PC-3 (cell line): ENCODE results near the gene EPB41L1. TPM values are rescaled to one million over a fixed set of nuclear protein-coding genes. Genes with fewer than 3 reads are reported as not detected.

Source experiments
- ATAC-seq: fragments of 200-7000 bp; cut with Tn5 transposase; 2 replicates; pipeline ENCODE4 v1.9.1; 2020; ENCODE audit warnings: mild to moderate bottlenecking, moderate library complexity
- BruUV-seq: library from RNA; stranded (reverse); fragments of 400-500 nt; replicated peaks from 2 replicates; lab custom pipeline; 2021; lab: Mats Ljungman, UMichigan
- CTCF ChIA-PET: fragments of 300-600 bp; sonication (Branson Sonifier 250); formaldehyde crosslinking; loops from one replicate; lab custom pipeline; 2022; ENCODE audit warnings: antibody characterized with exemption; lab: Charles Lee
- POLR2A ChIA-PET: fragments of 300-600 bp; sonication (Branson Sonifier 250); formaldehyde crosslinking; loops from one replicate; lab custom pipeline; 2022; ENCODE audit warnings: antibody characterized with exemption; ENCODE audit not compliant: unreplicated experiment; lab: Charles Lee
- DNase-seq: peaks from one replicate; pipeline ENCODE4 v3.0.0-alpha.2; 2015
- H2AFZ ChIP-seq: fragments of 300-600 bp; sonication (generic); 2 replicates; pipeline ENCODE4 v1.6.0; 2016; ENCODE audit warnings: antibody characterized with exemption, low read length
- H3F3A ChIP-seq: fragments of 300-600 bp; sonication (generic); one replicate; pipeline ENCODE4 v1.6.0; 2017; ENCODE audit warnings: antibody characterized with exemption, low read length, control low read depth, mild to moderate bottlenecking; ENCODE audit not compliant: unreplicated experiment
- H3K27ac ChIP-seq: fragments of 300-600 bp; sonication (generic); 2 replicates; pipeline ENCODE4 v1.5.1; 2016; ENCODE audit warnings: mild to moderate bottlenecking, low read length
- H3K27me3 ChIP-seq: fragments of 300-600 bp; sonication (generic); 2 replicates; pipeline ENCODE4 v1.6.1; 2016; ENCODE audit warnings: low read length, mixed read lengths
- H3K36me3 ChIP-seq: fragments of 300-600 bp; sonication (generic); 2 replicates; pipeline ENCODE4 v1.6.1; 2016; ENCODE audit warnings: low read depth, mixed run types, low read length, mixed read lengths
- H3K4me1 ChIP-seq: fragments of 300-600 bp; sonication (generic); 2 replicates; pipeline ENCODE4 v1.5.1; 2016; ENCODE audit warnings: low read length; ENCODE audit not compliant: insufficient read depth
- H3K4me2 ChIP-seq: fragments of 300-600 bp; sonication (generic); 2 replicates; pipeline ENCODE4 v1.6.0; 2016; ENCODE audit warnings: low read length
- H3K4me3 ChIP-seq: fragments of 300-600 bp; sonication (generic); 2 replicates; pipeline ENCODE4 v1.5.1; 2016; ENCODE audit warnings: mild to moderate bottlenecking, low read length, mixed read lengths
- H3K79me2 ChIP-seq: fragments of 300-600 bp; sonication (generic); 2 replicates; pipeline ENCODE4 v1.6.1; 2017; ENCODE audit warnings: low read length, mixed read lengths
- H3K9ac ChIP-seq: fragments of 300-600 bp; sonication (generic); 2 replicates; pipeline ENCODE4 v1.6.0; 2016; ENCODE audit warnings: mild to moderate bottlenecking, low read length
- H3K9me2 ChIP-seq: fragments of 300-600 bp; sonication (generic); replicated peaks from 2 replicates; pipeline ENCODE4 v1.6.1; 2016; ENCODE audit warnings: mixed run types, low read length, mixed read lengths
- H3K9me3 ChIP-seq: fragments of 300-600 bp; sonication (generic); 2 replicates; pipeline ENCODE4 v1.6.1; 2016; ENCODE audit warnings: low read length, mixed read lengths
- H4K20me1 ChIP-seq: fragments of 300-600 bp; sonication (generic); 2 replicates; pipeline ENCODE4 v1.6.1; 2016; ENCODE audit warnings: low read length, mixed read lengths
- CTCF ChIP-seq: fragments of 300-600 bp; sonication (generic); conservative IDR thresholded peaks from 2 replicates; pipeline ENCODE4 v1.5.1; 2017; ENCODE audit warnings: antibody characterized with exemption, low read depth, mild to moderate bottlenecking, low read length
- EZH2 ChIP-seq: fragments of 300-600 bp; sonication (generic); IDR thresholded peaks from one replicate; pipeline ENCODE4 v1.6.1; 2017; ENCODE audit warnings: antibody characterized with exemption, mild to moderate bottlenecking, low read length; ENCODE audit not compliant: unreplicated experiment
- EZH2phosphoT487 ChIP-seq: fragments of 300-600 bp; sonication (generic); IDR thresholded peaks from 2 replicates; pipeline ENCODE4 v1.6.1; 2018; ENCODE audit warnings: mild to moderate bottlenecking, antibody characterized with exemption, low read length, borderline replicate concordance
- intact Hi-C: fragments of 100-400 bp; cut with micrococcal nuclease; formaldehyde crosslinking; loops from 2 replicates; pipeline ENCODE4 v1.9.0; 2023
- total RNA-seq: library from RNA; depleted of rRNA; stranded (reverse); fragments of >200 nt; gene quantifications from 2 replicates; pipeline ENCODE4 v1.2.3, GENCODE V29; 2014

Gene EPB41L1
- total RNA-seq, 1 experiment from 2014 or later, result 48.2 TPM

GRCh38 chr20:36157610-36158009, 3.1 kb downstream of the EPB41L1 start:
- Histone ChIP-seq H3K4me1 (peaks cover 17% of the 10 kb centered on the region), H3K4me2 (no peak overlapping the region), H3K9ac (no peak overlapping the region), H2AFZ (no peak overlapping the region), H3K27me3 (no peaks in the 10 kb centered on the region), H3K79me2 (peaks cover 13% of the 10 kb centered on the region; the same call in 1 of the 2 replicates), H3K36me3 (no peaks in the 10 kb centered on the region), H3K27ac (no peak overlapping the region), H3K4me3 (no peak overlapping the region), H3F3A (no peaks in the 10 kb centered on the region), H3K9me3 (no peaks in the 10 kb centered on the region), H4K20me1 (no peaks in the 10 kb centered on the region), H3K9me2 (no peaks in the 10 kb centered on the region)
- ChIA-PET POLR2A (no interaction called here), CTCF (no interaction called here)
- BruUV-seq, result no TSS peak
- intact Hi-C loops, result loop anchor here (2.0 kb wide), 1 partner anchor 281 kb away; no protein-coding TSS in a partner anchor
- DNase-seq (no peak), ATAC-seq (no peak)
- TF ChIP-seq CTCF (no peak), EZH2 (no peak), EZH2phosphoT487 (no peak)

- DNase-seq (no peak), ATAC-seq (no peak)
- Histone ChIP-seq H3K27ac (no peak overlapping the region), H3K4me1 (peaks cover 16% of the 10 kb centered on the region), H3K9me3 (no peaks in the 10 kb centered on the region), H3K4me3 (no peak overlapping the region), H3K9me2 (no peaks in the 10 kb centered on the region), H2AFZ (no peak overlapping the region), H3K36me3 (no peaks in the 10 kb centered on the region), H3K79me2 (peaks cover 13% of the 10 kb centered on the region; the same call in 1 of the 2 replicates), H3F3A (no peaks in the 10 kb centered on the region), H3K27me3 (no peaks in the 10 kb centered on the region), H4K20me1 (no peaks in the 10 kb centered on the region), H3K9ac (no peak overlapping the region), H3K4me2 (no peak overlapping the region)
- BruUV-seq, result no TSS peak
- ChIA-PET POLR2A (no interaction called here), CTCF (interaction anchor here (0.5 kb wide), 1 partner anchor 37 kb away, joined by 8 read pairs; no protein-coding TSS in a partner anchor)
- TF ChIP-seq EZH2phosphoT487 (no peak), CTCF (no peak), EZH2 (no peak)
- intact Hi-C loops, result no loop called here
These were observed 3.7 kb downstream of the EPB41L1 start for GRCh38 chr20:36158160-36158741.

- Histone ChIP-seq H3K27me3 (no peaks in the 10 kb centered on the region), H3K4me2 (no peak overlapping the region), H3K27ac (no peak overlapping the region), H3K36me3 (no peaks in the 10 kb centered on the region), H3K9me2 (no peaks in the 10 kb centered on the region), H4K20me1 (no peaks in the 10 kb centered on the region), H3K79me2 (peaks cover 12% of the 10 kb centered on the region; the same call in 1 of the 2 replicates), H3K4me3 (no peak overlapping the region), H3K9ac (no peak overlapping the region), H3K4me1 (peaks cover 6% of the 10 kb centered on the region), H3K9me3 (no peaks in the 10 kb centered on the region), H2AFZ (no peak overlapping the region), H3F3A (no peaks in the 10 kb centered on the region)
- ATAC-seq (no peak), DNase-seq (no peak)
- intact Hi-C loops, result no loop called here
- ChIA-PET POLR2A (no interaction called here), CTCF (interaction anchor here (0.8 kb wide), 1 partner anchor 40 kb away, joined by 3 read pairs; no protein-coding TSS in a partner anchor)
- BruUV-seq, result no TSS peak
- TF ChIP-seq EZH2 (no peak), EZH2phosphoT487 (no peak), CTCF (no peak)
These were observed 5.3 kb downstream of the EPB41L1 start for GRCh38 chr20:36159833-36160232.
